ENCODE results near the gene MEIS1.

The MEIS1 gene

DNA sequence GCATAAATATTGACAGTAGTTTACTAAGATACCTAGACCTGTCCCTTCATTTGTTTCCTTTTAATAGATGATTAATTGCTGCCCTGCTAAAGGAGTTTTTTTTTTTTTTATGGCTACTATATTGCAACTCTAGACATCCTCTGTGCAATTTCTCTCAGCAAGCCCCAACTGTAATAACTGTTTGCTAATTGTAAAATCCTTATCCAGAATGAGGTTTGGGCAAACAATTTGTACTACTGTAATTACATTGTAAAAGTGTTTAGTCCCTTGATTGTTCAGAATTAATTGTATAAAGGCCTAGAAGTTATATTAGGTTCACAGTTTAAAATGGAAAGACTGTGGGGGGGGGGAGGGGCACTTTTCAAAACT lies 3.7 kb upstream of the MEIS1 start:
- no peak for TF ChIP-seq CTCF (IDR thresholded peaks at IDR 0.05; ENCODE audit: extremely low read depth, insufficient read depth, missing control alignments)
- DNase-seq (ENCODE audit: low spot score) = no peak
- in situ Hi-C loops (cut with MboI; ENCODE audit: low pct_unique_long_range_greater_than_20kb, low sequenced_read_pairs, unreplicated experiment) = loop anchor here (25.0 kb wide), 1 partner anchor 156 kb away; no protein-coding TSS in a partner anchor

- in situ Hi-C loops (cut with MboI; ENCODE audit: low pct_unique_long_range_greater_than_20kb, low sequenced_read_pairs, unreplicated experiment) = loop anchor here (25.0 kb wide), 1 partner anchor 155 kb away; no protein-coding TSS in a partner anchor
- no peak for DNase-seq (ENCODE audit: low spot score)
- TF ChIP-seq CTCF (IDR thresholded peaks at IDR 0.05; ENCODE audit: extremely low read depth, insufficient read depth, missing control alignments) = no peak
Observed at GRCh38 chr2:66431846-66432587, 2.9 kb upstream of the MEIS1 start.

GRCh38 chr2:66432801-66433694 lies 1.9 kb upstream of the MEIS1 start:
- in situ Hi-C loops (cut with MboI; ENCODE audit: low pct_unique_long_range_greater_than_20kb, low sequenced_read_pairs, unreplicated experiment) = loop anchor here (25.0 kb wide), 1 partner anchor 154 kb away; no protein-coding TSS in a partner anchor
- no peak for DNase-seq (ENCODE audit: low spot score)
- no peak for TF ChIP-seq CTCF (IDR thresholded peaks at IDR 0.05; ENCODE audit: extremely low read depth, insufficient read depth, missing control alignments)

GRCh38 chr2:66433695-66433944 lies 1.3 kb upstream of the MEIS1 start:
- no peak for DNase-seq (ENCODE audit: low spot score)
- no peak for TF ChIP-seq CTCF (IDR thresholded peaks at IDR 0.05; ENCODE audit: extremely low read depth, insufficient read depth, missing control alignments)
- in situ Hi-C loops (cut with MboI; ENCODE audit: low pct_unique_long_range_greater_than_20kb, low sequenced_read_pairs, unreplicated experiment) = loop anchor here (25.0 kb wide), 1 partner anchor 154 kb away; no protein-coding TSS in a partner anchor

DNA sequence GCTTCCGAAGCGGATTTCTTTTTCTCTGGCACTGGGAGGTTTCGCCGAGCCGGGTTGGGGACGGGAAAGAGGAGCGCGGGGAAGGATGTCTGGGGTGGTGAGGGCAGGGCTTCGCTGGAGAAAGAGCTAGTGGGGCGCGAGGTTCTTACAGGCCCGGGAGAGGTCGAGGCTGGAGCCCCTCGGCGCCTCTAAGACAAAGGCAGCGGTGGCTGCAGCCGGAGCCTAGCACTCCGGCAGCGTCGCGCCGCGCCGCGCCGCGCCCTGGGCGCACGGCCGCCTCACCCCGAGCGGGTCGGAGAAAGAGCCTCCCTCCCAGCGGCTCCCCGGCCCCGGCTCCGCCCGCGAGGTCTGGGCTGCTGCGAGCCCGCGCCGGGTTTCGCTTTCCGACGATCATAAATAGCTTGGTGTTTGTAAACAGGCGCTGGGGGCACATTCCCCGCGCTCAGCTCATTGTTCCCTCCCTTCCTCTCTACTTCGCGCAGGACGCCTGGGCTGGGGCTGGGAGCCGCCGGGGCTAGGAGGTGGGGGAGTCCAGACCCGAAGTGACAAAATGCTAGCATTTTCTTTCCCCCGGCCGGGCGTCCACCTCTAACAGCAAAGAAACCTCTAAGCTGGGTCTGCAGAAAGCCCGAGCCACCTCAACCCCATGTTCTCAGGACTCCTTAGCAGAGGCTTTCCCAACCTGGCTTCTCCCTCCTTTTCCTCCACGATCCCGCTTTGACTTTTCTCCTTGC lies 813 bp upstream of the MEIS1 start:
- DNase-seq (ENCODE audit: low spot score) = no peak
- in situ Hi-C loops (cut with MboI; ENCODE audit: low pct_unique_long_range_greater_than_20kb, low sequenced_read_pairs, unreplicated experiment) = loop anchor here (25.0 kb wide), 1 partner anchor 153 kb away; no protein-coding TSS in a partner anchor

More for the DNA sequence above, 813 bp upstream of the MEIS1 start:
- no peak for TF ChIP-seq CTCF (IDR thresholded peaks at IDR 0.05; ENCODE audit: extremely low read depth, insufficient read depth, missing control alignments)
